Measurements from ENCODE around the gene CLIC4. TPM values are rescaled to one million over a fixed set of nuclear protein-coding genes. Genes with fewer than 3 reads are reported as not detected.
A peak's percentile ranks its signal among the peaks of the same experiment; 100 is the strongest.

The CLIC4 gene
- total RNA-seq, 2 donors from 2014 or later, result 236 to 265 TPM

- H3K9me3 ChIP-seq, result no peaks in the 10 kb centered on the region
- peak overlapping the region; percentile 32 to 53 for H3K27ac ChIP-seq
- H3K27me3 ChIP-seq, result no peaks in the 10 kb centered on the region
- H3K4me3 ChIP-seq, result no peak overlapping the region
- no peak for TF ChIP-seq CTCF (IDR thresholded peaks at IDR 0.05)
- no peaks in the 10 kb centered on the region for H3K36me3 ChIP-seq
- no peak for DNase-seq (ENCODE audit: low spot score)
- H3K4me1 ChIP-seq, result peaks cover 0 to 68% of the 10 kb centered on the region in 2 donors
Measured at GRCh38 chr1:24765308-24765988, 20.2 kb downstream of the CLIC4 start.

- TF ChIP-seq CTCF (IDR thresholded peaks at IDR 0.05), result no peak
- no peak for DNase-seq (ENCODE audit: low spot score)
- H3K4me1 ChIP-seq, result peaks cover 0 to 68% of the 10 kb centered on the region in 2 donors
- H3K27ac ChIP-seq, result peak overlapping the region; percentile 26 to 83
- no peak overlapping the region for H3K4me3 ChIP-seq
- H3K9me3 ChIP-seq, result no peaks in the 10 kb centered on the region
- no peaks in the 10 kb centered on the region for H3K27me3 ChIP-seq
- no peaks in the 10 kb centered on the region for H3K36me3 ChIP-seq
Measured at GRCh38 chr1:24767351-24767750, 22.1 kb downstream of the CLIC4 start.

- Histone ChIP-seq H3K36me3 (no peaks in the 10 kb centered on the region), H3K27ac (peak overlapping the region; percentile 83 to 86), H3K27me3 (no peaks in the 10 kb centered on the region), H3K9me3 (no peaks in the 10 kb centered on the region), H3K4me1 (peaks cover 0 to 69% of the 10 kb centered on the region in 2 donors), H3K4me3 (no peak overlapping the region)
- DNase-seq (ENCODE audit: low spot score), result no peak
- no peak for TF ChIP-seq CTCF (IDR thresholded peaks at IDR 0.05)
Measured at GRCh38 chr1:24768873-24769605, 23.8 kb downstream of the CLIC4 start.

- no peaks in the 10 kb centered on the region for H3K27me3 ChIP-seq
- DNase-seq (ENCODE audit: low spot score), result no peak
- H3K4me3 ChIP-seq, result no peak overlapping the region
- H3K9me3 ChIP-seq, result no peaks in the 10 kb centered on the region
- H3K36me3 ChIP-seq, result no peaks in the 10 kb centered on the region
- H3K27ac ChIP-seq, result peak overlapping the region; percentile 83 to 86
- TF ChIP-seq CTCF (IDR thresholded peaks at IDR 0.05), result no peak
- H3K4me1 ChIP-seq, result peaks cover 0 to 60% of the 10 kb centered on the region in 2 donors
Measured at GRCh38 chr1:24769656-24770651, 24.7 kb downstream of the CLIC4 start.

GRCh38 chr1:24770881-24771280 is 25.6 kb downstream of the CLIC4 start:
- Histone ChIP-seq H3K27ac (peak overlapping the region; percentile 83 to 86), H3K9me3 (no peaks in the 10 kb centered on the region), H3K4me3 (no peak overlapping the region), H3K4me1 (peaks cover 0 to 55% of the 10 kb centered on the region in 2 donors), H3K36me3 (no peaks in the 10 kb centered on the region), H3K27me3 (no peaks in the 10 kb centered on the region)
- no peak for DNase-seq (ENCODE audit: low spot score)
- no peak for TF ChIP-seq CTCF (IDR thresholded peaks at IDR 0.05)

Measured in right atrium auricular region (tissue), 2 donors.